Aorta (tissue), 5 donors: ENCODE results near the gene SRGAP2B. TPM values are rescaled to one million over a fixed set of nuclear protein-coding genes. Genes with fewer than 3 reads are reported as not detected.
"Not testable (repeated sequence)": the region's sequence is repeated elsewhere in the genome, so short reads cannot be mapped to it uniquely, and the experiment has no call there.

Source experiments
- ATAC-seq: fragments of 200-7000 bp; cut with Tn5 transposase; one replicate; pipeline ENCODE4 v1.9.1; 2022; ENCODE audit warnings: moderate library complexity; ENCODE audit not compliant: low FRiP score
- DNase-seq, 2 donors: peaks; one replicate each; pipeline ENCODE4 v3.0.0-alpha.2; 2020
- H3K27ac ChIP-seq, 2 donors: one replicate each; pipeline ENCODE4 v1.5.1; 2013; ENCODE audit warnings: low read length in 2 of 2, mild to moderate bottlenecking in 2 of 2, moderate library complexity in 2 of 2, control low read depth in 1 of 2, inconsistent platforms in 1 of 2, low read depth in 1 of 2
- H3K27me3 ChIP-seq, 2 donors: one replicate each; pipeline ENCODE4 v1.6.1; 2013; ENCODE audit warnings: control low read depth in 1 of 2, low read length in 1 of 2, mild to moderate bottlenecking in 1 of 2, moderate library complexity in 1 of 2; ENCODE audit not compliant: insufficient read depth in 2 of 2, control insufficient read depth in 1 of 2
- H3K36me3 ChIP-seq, 2 donors: one replicate each; pipeline ENCODE4 v1.6.1; 2013; ENCODE audit warnings: control low read depth in 1 of 2, low read length in 1 of 2, mild to moderate bottlenecking in 1 of 2; ENCODE audit not compliant: insufficient read depth in 2 of 2, control insufficient read depth in 1 of 2
- H3K4me1 ChIP-seq, 2 donors: one replicate each; pipeline ENCODE4 v1.6.1; 2013; ENCODE audit warnings: low read length in 2 of 2, control low read depth in 1 of 2, mild to moderate bottlenecking in 1 of 2, moderate library complexity in 1 of 2; ENCODE audit not compliant: insufficient read depth in 2 of 2, control insufficient read depth in 1 of 2
- H3K4me3 ChIP-seq, 2 donors: one replicate each; pipeline ENCODE4 v1.5.1; 2013; ENCODE audit warnings: low read length in 2 of 2, control low read depth in 1 of 2, mild to moderate bottlenecking in 1 of 2
- H3K9me3 ChIP-seq: one replicate; pipeline ENCODE4 v1.6.1; 2013; ENCODE audit warnings: mild to moderate bottlenecking, low read length; ENCODE audit not compliant: control insufficient read depth
- WGBS, 2 donors: extraction: QIAGEN DNeasy Blood & Tissue Kit; methylation state at CpG; one replicate each; pipeline ENCODE4 v1.1.7; 2013; 5-methylcytosine and 5-hydroxymethylcytosine counted together
- intact Hi-C, 2 donors: fragments of 100-400 bp; cut with DNase I; formaldehyde crosslinking; loops; one replicate each; pipeline versions ENCODE4 v1.14.2 to v1.15.0; 2022
- polyA plus RNA-seq, 2 donors: library from polyadenylated mRNA; stranded (reverse); fragments of 200-250 nt; gene quantifications; one replicate each; pipeline ENCODE4 v1.2.3, GENCODE V29; 2013
- total RNA-seq, 2 donors: library from RNA; stranded (reverse); fragmentation: NEBNext Ultra II Directional; extraction: Animal tissue kit (Norgen Biotek cat#: 25700); gene quantifications; one replicate each; pipeline ENCODE4 v1.2.1, GENCODE V29; 2021
- donor health status: healthy with polysubstance abuse.
- donor health status: Bipolar disorder and iron deficiency.
- donor health status: DM: no; HTN: no; CAD: no.
- donor health status: DM: no; HTN: no; CAD: no.
- donor health status: DM: yes; HTN: yes; CAD: no.

SRGAP2B gene
- total and polyA plus RNA-seq, 4 donors, result 3.5 to 51.3 (median 30.8) TPM

DNA sequence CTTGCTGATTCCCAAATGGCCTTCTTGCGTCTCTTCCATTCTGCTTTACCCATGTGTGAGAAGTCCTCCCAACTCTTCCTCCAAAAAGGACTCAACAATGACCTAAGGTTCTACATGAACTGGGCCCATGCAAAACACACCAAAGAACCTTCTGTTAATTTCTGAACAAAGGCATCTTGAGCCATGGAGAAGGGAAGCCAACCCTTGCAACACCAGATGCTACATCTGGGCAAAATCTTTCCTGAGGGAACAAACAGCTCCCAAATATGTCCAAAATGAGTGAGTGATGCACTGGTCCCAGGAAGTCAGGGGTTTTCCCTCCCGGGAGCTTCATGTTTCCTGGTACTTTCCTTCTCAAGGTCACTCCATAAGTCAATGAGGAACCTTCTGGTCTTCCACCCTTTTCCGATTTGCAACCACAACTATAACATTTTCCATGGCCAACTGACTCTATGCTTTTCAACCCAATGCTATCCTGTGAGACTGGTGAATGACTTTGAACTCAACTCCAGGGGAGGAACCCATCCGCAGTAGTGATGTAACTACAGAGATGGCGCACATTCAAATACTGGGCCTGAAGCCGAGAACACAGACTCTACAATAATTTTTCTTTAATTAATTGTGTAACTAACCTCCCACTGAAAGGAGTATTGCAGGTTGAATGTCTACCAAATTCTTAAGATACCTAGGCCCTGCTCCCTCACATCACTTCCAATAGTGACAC lies 112.2 kb downstream of the SRGAP2B start:
- H3K36me3 ChIP-seq, H3K9me3 ChIP-seq, H3K27ac ChIP-seq, DNase-seq, H3K27me3 ChIP-seq, H3K4me1 ChIP-seq, intact Hi-C loops, H3K4me3 ChIP-seq: not testable (repeated sequence)
- ATAC-seq, result peak; percentile 20
- WGBS, 2 donors, result 92 to 100% methylated on average over 1 to 2 of the region's 6 CpGs

DNA sequence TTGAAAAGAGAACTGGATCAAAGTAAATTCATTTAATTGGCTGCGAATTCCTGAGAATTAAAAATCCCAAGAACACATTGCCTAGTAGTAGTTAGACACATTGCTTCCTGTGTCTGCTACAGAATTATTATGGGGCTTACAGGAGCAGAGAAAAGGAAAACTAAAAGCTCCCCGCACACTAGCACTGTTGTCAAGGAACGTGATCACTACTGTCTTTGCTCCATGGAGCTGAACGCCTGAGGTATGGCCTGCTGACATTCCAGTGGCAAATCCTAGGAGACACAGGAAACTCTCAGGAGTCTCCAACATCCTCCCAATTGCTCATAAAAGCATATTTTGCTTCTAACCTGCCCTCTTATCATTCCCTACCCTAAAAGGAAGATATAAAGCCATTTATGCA lies 114.0 kb downstream of the SRGAP2B start:
- WGBS, 2 donors, result 90% methylated on average over 1 of the region's 4 CpGs; no CpG with 5 or more reads in 1 of the 2 donors

DNA sequence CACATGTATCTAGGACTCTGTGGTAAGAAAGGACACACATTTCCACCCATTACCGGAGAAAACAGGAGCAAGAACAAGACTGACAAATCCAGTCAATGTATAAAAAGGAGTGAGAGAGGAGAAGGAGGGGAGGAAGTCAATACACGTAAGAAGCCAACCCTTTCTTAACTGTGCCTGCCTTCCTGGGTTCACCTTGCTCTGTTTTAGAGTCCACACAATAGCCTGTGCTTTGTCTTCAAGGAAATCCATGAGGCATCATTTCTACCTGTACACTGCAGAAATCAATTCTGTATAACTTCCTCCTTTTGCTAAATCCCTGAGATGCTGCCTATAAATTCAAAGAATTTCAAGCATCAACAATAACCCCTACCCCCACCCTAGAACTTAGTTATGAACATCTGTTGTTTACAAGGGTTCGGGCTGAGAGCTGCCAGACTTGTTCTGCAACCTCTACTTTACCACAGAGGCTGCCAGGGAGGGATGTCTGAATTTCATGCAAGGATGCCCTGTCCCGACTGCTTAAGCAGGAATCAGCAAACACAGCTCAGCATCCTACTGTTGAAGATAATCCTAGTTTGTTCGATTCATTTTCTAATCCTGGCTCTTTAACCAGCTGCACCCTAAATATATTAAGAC lies 115.0 kb downstream of the SRGAP2B start:
- H3K27me3 ChIP-seq, H3K4me3 ChIP-seq, intact Hi-C loops, H3K4me1 ChIP-seq, H3K27ac ChIP-seq, ATAC-seq, H3K9me3 ChIP-seq, DNase-seq, H3K36me3 ChIP-seq: not testable (repeated sequence)
- WGBS, 2 donors, result 38 to 65% methylated on average over 1 of the region's 5 CpGs

More for the DNA sequence above, 114.0 kb downstream of the SRGAP2B start:
- ATAC-seq, H3K4me3 ChIP-seq, DNase-seq, H3K36me3 ChIP-seq, H3K4me1 ChIP-seq, intact Hi-C loops, H3K9me3 ChIP-seq, H3K27ac ChIP-seq, H3K27me3 ChIP-seq: not testable (repeated sequence)

DNA sequence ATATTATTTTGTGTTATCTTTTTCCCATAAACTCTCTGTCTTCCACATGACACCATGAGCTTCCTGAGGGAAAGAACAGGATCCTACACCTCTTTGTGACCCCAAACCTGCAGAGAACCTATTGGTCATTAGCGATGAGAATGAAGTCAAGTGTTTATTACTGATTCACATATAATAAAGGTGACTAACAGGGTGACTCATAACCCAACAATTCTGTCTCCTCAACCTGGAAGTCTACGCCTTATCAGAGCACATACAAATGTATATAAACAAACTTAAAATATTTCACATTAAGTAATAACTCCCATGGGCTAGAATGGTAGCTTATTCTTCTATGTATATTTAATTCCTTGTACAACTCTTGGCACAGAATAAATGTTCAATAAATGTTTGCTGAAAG lies 117.3 kb downstream of the SRGAP2B start:
- WGBS, 2 donors, result no CpG with 5 or more reads among the region's 2 CpGs

DNA sequence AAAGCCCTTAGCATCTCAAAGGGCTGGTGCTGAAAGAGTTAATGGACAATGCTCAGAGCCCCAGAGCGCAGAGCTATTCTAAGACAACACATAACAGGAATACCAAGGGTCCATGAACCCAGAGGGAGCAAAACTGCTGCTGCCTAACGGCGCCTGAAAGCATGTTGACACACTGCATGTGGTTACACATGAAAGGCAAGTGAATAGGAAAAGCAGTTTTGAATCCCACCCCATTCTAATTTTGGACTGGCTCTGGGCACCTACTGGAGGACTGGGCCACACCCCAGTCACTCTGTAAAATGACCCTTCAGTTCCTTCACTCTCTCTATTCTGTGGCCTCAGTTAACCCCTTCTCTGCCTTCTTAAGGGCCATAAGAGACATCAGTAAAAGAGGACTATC lies 123.2 kb downstream of the SRGAP2B start:
- peak; percentile 41 for ATAC-seq
- H3K4me3 ChIP-seq, H3K9me3 ChIP-seq, intact Hi-C loops, H3K4me1 ChIP-seq, H3K36me3 ChIP-seq, H3K27me3 ChIP-seq, DNase-seq, H3K27ac ChIP-seq: not testable (repeated sequence)
- no CpG with 5 or more reads among the region's 3 CpGs for WGBS, 2 donors

More for the DNA sequence above, 117.3 kb downstream of the SRGAP2B start:
- H3K9me3 ChIP-seq, intact Hi-C loops, H3K27ac ChIP-seq, H3K36me3 ChIP-seq, ATAC-seq, DNase-seq, H3K27me3 ChIP-seq, H3K4me1 ChIP-seq, H3K4me3 ChIP-seq: not testable (repeated sequence)

DNA sequence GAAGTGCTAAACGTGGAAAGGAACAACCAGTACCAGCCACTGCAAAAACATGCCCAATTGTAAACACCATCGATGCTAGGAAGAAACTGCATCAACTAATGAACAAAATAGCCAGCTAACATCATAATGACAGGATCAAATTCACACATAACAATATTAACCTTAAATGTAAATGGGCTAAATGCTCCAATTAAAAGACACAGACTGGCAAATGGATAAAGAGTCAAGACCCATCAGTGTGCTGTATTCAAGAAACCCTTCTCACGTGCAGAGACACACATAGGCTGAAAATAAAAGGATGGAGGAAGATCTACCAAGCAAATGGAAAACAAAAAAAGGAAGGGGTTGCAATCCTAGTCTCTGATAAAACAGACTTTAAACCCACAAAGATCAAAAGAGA lies 128.6 kb downstream of the SRGAP2B start:
- H3K4me1 ChIP-seq, H3K4me3 ChIP-seq, DNase-seq, H3K36me3 ChIP-seq, intact Hi-C loops, H3K27me3 ChIP-seq, ATAC-seq, H3K9me3 ChIP-seq, H3K27ac ChIP-seq: not testable (repeated sequence)
- 76 to 89% methylated on average over 3 of the region's 3 CpGs for WGBS, 2 donors

DNA sequence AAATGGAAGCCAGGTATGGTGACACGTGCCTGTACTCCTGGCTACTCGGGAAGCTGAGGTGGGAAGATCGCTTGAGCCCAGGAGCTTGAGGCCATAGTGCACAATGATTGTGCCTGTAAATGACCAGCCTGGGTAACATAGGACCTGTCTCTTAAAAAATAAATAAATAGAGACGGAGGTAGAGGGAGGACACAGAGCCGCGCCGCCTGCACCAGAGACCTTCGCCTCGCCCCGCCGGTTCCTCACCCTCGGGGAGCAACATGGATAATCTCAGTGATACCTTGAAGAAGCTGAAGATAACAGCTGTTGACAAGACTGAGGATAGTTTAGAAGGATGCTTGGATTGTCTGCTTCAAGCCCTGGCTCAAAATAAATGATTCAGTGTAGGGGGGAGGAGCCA lies 130.4 kb downstream of the SRGAP2B start:
- WGBS, 2 donors, result 97 to 100% methylated on average over 7 to 12 of the region's 12 CpGs
- H3K4me1 ChIP-seq, intact Hi-C loops, H3K27ac ChIP-seq, H3K4me3 ChIP-seq, H3K9me3 ChIP-seq, ATAC-seq, H3K36me3 ChIP-seq, H3K27me3 ChIP-seq: not testable (repeated sequence)
- peak in 1 of 2 donors; percentile 50 for DNase-seq

DNA sequence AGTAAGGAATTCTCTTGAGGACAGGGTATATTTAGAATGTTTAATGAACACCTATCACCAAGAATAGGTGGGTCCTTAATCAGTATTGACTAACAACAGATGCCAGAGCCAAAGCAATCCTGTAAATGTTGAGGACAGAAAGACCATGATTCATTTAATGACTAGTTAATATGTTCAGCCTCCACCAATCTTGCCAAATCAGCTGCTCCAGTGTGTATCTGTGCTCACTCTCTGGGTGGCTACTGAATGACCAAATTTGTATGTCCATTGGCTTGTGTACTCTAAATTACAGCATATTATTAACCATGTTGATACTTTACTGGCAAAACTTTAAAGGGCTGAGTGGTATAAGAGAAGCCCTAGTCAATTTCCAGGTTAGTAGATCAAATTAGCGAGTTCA lies 130.9 kb downstream of the SRGAP2B start:
- DNase-seq, H3K4me1 ChIP-seq, H3K27ac ChIP-seq, H3K4me3 ChIP-seq, intact Hi-C loops, H3K27me3 ChIP-seq, H3K9me3 ChIP-seq, H3K36me3 ChIP-seq: not testable (repeated sequence)
- ATAC-seq, result peak; percentile 36
- WGBS, 2 donors, result 83 to 100% methylated on average over 1 of the region's 1 CpG

DNA sequence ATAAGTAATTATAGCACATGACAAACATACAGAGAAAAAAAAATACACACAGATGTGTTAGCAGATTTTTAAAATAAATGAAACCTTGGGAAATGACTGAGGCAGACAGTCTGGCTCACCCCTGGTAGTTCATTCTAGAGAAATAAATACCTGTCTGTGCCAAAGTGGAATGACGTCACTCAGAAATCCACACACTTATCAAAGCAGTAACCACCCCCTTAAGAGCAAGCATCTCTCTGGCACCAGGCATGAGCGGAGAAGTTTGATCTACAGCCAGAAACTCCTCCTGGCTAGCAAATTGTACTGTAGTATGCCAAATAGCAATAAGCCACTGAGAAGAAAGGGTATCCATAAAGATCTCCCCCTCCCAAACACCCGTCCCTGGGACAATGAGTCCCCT lies 131.6 kb downstream of the SRGAP2B start:
- H3K36me3 ChIP-seq, H3K4me3 ChIP-seq, H3K9me3 ChIP-seq, DNase-seq, H3K27me3 ChIP-seq, intact Hi-C loops, H3K27ac ChIP-seq, H3K4me1 ChIP-seq: not testable (repeated sequence)
- ATAC-seq, result peak; percentile 7
- WGBS, 2 donors, result 32% methylated on average over 3 of the region's 3 CpGs
